Left ventricle myocardium superior (tissue), 1 donor: ENCODE measurements around the gene ACAT2. TPM values are rescaled to one million over a fixed set of nuclear protein-coding genes. Genes with fewer than 3 reads are reported as not detected.
"Not testable (repeated sequence)": the region's sequence is repeated elsewhere in the genome, so short reads cannot be mapped to it uniquely, and the experiment has no call there.

Experiments used
- ATAC-seq: fragments of 200-7000 bp; cut with Tn5 transposase; one replicate; pipeline ENCODE4 v1.9.1; 2020; ENCODE audit warnings: mild to moderate bottlenecking, moderate library complexity
- DNase-seq: peaks from one replicate; pipeline ENCODE4 v3.0.0-alpha.2; 2020
- intact Hi-C: fragments of 100-400 bp; cut with micrococcal nuclease; formaldehyde crosslinking; loops from one replicate; pipeline ENCODE4 v1.11.0; 2022
- total RNA-seq: library from RNA; stranded (reverse); fragmentation: NEBNext Ultra II Directional; extraction: Animal tissue kit (Norgen Biotek cat#: 25700); gene quantifications from one replicate; pipeline ENCODE4 v1.2.1, GENCODE V29; 2021
- donor health status: DM: no; HTN: yes; CAD: no; lungs with severe emphysema.

Gene ACAT2
- total RNA-seq, 1 donor from 2014 or later = 4.0 TPM

- intact Hi-C loops = no loop called here
- DNase-seq (no peak), ATAC-seq (no peak)
Observed at GRCh38 chr6:159800141-159800865, 38.5 kb downstream of the ACAT2 start, which contains the start of gene PNLDC1. Gene PNLDC1 (plus strand): TSS chr6:159800276. CDS start chr6:159800308, 32 bp downstream.

DNA sequence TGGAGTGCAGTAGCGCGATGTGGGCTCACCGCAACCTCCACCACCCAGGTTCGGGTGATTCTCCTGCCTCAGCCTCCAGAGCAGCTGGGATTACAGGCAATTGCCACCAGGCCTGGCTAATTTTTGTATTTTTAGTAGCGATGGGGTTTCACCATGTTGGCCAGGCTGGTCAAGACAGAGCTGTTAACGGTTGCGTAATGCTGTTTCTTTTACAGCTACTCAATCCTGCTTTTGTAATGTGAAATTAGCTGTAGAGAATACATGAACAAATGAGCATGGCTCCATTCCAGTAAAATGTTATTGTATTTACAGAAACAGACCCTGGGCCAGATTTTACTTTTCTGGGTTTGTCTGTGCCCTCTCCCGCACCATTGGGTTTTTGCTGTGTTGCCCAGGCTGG, 40.1 kb downstream of the ACAT2 start:
- intact Hi-C loops = no loop called here
- DNase-seq = no peak
- no peak for ATAC-seq

DNA sequence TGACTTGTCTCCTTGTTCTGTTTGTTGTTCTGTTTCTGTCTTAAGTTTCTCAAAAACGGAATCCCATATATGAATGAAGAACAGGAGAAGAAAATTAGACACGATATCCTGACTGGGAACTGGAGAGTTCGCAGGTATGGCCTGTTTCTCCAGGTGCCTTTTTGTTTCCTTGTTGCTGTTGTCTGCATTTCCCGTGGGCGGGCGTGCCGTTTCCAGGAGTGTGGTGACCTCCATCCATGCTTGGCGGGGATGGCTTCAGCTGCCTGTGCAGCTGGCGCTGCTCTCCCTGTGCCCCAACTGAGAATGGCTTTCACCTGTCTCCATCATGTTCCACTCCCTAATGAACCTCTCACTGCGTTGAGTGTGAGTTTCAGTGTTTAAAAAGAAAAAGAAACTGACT, 42.7 kb downstream of the ACAT2 start:
- intact Hi-C loops = no loop called here
- DNase-seq = no peak
- ATAC-seq = no peak

DNA sequence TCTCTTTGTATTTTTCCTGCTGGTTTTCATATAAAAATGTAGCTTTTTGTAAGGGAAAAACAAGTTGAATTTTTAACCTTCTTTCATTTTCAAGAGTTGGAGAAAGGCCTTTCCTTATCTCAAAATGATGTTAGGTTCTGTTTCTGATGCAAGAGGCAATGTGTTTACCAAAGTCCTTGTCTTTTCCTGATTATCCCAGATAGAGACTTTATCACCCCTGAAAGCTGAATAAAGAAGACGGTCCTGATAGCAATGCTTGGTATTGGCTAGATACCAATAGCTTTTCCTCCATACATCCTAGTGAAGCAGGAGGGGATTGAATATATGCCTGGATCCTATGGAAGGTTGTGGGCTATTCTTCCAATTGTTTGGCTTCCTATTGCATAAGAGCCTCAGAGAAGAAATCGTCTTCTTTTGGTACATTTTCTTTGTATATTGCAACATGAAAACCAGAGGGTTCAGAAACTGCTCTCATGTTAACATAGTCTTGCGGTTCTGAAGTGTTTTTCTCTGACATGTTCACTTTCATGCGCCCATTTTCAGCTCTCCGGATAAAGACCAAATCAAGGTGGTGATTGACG, 43.7 kb downstream of the ACAT2 start:
- intact Hi-C loops = no loop called here
- no peak for ATAC-seq
- no peak for DNase-seq

GRCh38 chr6:159806021-159806458, 44.2 kb downstream of the ACAT2 start:
- intact Hi-C loops = no loop called here
- ATAC-seq (no peak), DNase-seq (no peak)

- ATAC-seq = no peak
- intact Hi-C loops = no loop called here
- no peak for DNase-seq
Observed at GRCh38 chr6:159807150-159807858, 45.5 kb downstream of the ACAT2 start.

GRCh38 chr6:159808647-159809046, 46.8 kb downstream of the ACAT2 start:
- DNase-seq = no peak
- intact Hi-C loops = no loop called here
- ATAC-seq = no peak

GRCh38 chr6:159809149-159809548, 47.3 kb downstream of the ACAT2 start:
- no peak for ATAC-seq
- intact Hi-C loops = no loop called here
- DNase-seq = no peak

DNA sequence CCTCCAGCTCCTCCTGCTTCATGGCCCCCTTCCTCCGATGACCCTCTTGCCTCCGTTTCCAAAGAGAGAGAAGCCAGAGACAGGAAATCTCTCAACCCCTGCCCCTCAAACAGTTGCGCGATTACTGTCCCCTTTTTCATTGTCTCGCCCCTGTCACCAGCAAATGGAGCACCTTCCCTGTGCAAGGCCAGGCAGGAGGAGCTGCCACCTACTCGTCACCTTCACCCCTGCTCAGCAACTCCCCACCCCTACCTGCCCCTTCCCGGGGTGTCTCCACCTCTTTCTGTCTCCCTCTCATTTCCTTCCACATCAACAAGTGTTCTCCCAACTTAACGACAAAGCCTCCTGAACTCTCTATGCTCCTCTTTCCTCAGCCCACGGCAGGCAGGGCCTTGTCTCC, 51.9 kb downstream of the ACAT2 start:
- ATAC-seq = no peak
- intact Hi-C loops = no loop called here
- no peak for DNase-seq

- intact Hi-C loops = no loop called here
- DNase-seq (no peak), ATAC-seq (no peak)
Observed at GRCh38 chr6:159815410-159815809, 53.6 kb downstream of the ACAT2 start.

- intact Hi-C loops, DNase-seq, ATAC-seq: not testable (repeated sequence)
Observed at GRCh38 chr6:159816775-159817174, 54.9 kb downstream of the ACAT2 start.

DNA sequence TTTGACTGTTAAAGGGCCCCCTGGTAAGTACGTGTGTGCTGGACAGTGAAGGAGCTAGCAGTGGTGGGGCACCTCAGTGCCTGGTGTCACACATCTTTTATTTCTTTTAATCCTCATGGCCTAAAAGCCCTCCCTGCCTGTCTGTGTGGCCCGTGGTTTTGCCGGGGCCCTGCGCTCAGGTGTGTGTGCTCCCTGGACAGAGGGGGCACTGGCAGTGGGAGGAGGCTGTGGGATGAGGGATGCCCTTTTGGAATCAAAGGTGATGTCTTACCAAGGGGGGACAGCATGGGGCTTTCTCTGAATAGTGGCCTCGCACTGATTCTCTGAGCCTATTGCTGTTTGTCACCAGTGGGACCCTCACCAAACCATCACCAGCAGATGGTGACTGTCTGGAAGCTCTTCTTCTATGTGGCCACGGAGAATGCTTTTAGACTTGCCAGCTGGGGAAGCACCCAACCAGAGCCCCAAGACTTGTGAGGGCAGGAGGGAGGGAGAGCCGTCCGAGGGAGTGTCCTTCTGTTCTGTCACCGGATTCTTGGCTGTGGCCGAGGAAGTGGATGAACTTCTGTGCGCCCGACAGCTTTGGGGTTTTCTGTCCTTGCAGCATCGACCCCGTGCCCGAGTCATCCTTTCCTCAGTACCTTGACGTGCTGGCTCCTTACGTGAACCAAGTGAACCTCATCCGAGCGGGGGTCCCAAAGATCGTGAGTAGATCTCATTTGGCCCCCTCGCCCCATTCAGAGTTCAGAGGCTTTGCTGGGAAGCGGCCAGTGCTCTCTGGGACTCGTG, 56.3 kb downstream of the ACAT2 start:
- intact Hi-C loops = no loop called here
- no peak for ATAC-seq

DNA sequence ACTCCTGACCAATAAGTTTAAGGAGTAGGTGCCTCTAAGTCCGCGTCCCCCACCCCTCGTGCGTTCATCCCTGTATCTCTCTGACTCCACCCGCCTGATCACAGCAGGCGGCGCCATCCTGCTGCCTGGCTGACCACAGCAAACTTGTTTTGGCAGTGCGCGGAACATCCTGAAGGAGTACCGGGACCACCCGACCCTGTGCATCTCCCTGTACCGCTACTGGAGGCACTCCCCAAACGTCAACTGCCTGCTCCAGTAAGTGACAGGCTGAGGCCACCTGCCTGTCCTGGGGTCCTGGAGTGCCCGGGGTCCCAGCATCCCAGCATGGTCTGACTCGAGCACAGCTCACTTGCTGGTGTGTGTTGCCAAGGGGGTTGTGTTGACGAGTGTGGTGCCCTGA, 57.3 kb downstream of the ACAT2 start:
- no peak for ATAC-seq
- intact Hi-C loops = no loop called here
- DNase-seq = no peak

More for the DNA sequence above, 56.3 kb downstream of the ACAT2 start:
- no peak for DNase-seq

- intact Hi-C loops = no loop called here
- no peak for DNase-seq
- no peak for ATAC-seq
Observed at GRCh38 chr6:159819932-159820640, 58.2 kb downstream of the ACAT2 start.

DNA sequence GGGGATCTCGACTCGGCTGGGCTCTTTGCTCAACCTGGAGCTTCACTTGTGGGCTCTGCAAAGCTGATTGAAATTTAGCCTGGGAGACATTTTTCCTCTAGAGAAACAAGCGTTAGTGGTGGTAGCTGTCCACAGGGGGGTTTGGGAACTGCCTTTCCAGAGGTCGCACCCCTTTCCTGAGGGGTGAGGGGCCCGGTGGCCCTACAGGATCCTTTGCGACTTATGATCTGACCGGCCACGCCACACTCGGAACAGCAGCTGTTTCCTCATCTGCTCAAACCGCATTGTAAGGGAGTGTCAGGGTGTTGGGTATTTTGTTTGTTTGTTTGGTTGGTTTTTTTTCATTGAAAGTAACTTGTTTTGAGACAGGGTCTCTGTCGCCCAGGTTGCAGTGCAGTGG, 59.3 kb downstream of the ACAT2 start:
- no peak for DNase-seq
- intact Hi-C loops = no loop called here
- ATAC-seq = no peak

DNA sequence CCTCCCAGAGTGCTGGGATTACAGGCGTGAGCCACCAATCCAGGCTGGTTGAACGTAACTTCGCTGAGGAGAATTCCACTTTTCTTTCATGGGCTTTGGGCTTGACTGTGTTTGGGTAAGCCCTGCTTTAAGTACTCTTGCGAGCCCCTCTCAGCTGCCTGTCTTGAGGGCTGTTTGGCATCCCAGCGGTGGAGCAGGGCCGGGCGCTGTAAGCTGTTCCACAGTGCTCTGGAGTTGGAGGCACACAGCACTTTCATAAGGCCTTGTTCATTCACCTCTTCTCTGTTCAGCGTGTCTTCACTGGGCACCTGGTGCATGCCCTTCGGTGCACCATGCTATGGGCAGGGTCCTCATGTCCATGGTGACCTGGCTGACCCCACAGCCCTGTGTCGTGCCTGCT, 59.9 kb downstream of the ACAT2 start:
- intact Hi-C loops = no loop called here
- ATAC-seq (no peak), DNase-seq (no peak)

DNA sequence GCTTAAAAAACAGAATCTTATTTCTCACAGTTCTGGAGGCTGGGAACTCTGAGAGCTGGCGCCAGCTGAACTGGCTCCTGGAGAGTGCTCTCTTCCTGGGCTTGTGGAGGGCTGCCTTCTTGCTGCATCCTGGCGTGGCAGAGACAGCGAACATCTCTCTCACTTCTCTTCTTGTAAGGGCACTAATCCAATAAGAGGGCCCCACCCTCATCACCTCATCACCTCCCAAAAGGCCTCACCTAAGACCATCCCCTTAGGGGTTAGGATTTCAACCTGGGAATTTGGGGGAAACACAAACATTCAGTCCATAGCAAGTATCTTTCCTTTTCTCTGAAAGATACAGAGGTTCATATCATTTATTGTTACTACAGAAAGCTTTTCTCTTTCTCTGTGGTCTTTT, 62.1 kb downstream of the ACAT2 start:
- intact Hi-C loops = no loop called here
- no peak for DNase-seq
- ATAC-seq = no peak

DNA sequence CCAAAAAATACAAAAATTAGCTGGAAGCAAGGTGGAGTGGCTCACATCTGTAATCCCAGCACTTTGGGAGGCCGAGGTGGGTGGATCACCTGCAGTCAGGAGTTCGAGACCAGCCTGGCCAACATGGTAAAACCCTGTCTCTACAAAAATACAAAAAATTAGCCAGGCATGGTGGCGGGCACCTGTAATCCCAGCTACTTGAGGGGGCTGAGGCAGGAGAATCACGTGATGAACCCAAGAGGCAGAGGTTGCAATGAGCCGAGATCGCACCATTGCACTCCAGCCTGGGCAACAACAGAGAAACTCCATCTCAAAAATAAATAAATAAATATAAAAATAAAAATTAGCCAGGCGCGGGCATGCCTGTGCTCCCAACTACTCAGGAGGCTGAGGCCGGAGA, 62.8 kb downstream of the ACAT2 start:
- DNase-seq, ATAC-seq, intact Hi-C loops: not testable (repeated sequence)

DNA sequence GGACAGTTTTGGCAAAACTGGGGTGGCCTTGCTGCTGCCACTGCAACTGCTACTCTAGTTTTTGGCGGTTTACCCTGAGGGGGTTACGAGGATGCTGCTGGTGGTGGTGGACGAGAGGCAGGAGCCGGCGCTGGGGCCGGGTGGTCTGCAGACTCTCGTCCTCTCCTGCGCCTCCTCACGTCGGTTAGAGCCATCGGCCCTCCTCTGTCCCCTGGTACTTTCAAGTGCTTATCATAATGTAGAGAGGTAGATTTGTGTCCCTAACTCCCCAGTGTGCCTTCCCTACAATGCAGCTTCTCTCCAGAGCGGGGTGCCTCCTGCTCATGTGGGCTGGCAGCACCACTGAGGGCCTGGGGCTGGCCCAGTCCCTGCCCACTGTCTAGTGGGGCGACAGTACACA, 64.2 kb downstream of the ACAT2 start:
- ATAC-seq (no peak), DNase-seq (no peak)
- intact Hi-C loops = no loop called here
